ENCODE measurements around the gene SERGEF.

The SERGEF gene

DNA sequence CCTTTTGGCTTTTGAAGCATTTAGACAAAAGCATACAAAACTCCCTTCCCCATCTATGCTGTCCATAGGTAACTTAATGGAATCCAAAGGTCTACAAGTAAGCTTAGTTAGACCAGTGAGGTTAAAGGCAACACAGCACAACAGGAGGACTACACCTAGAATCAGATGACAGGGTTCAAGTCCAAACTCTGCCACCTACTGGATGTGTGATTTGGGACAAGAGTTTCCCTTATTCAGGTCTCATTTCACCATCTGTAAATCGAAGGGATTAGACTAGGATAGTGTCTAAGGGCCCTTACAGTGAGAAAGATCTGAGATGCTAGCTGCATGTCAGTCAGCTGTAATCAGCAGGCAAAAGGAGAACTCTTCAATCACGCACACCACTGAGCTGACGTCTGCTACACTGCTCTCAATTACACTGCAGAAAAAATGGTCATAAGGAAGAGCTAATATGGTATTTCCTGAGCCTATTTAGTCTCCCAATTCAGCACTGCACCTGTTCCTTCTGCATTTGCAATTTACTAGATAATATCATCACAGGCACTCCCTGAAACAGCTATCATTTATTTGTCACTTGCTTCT lies 82.2 kb downstream of the SERGEF start:
- no peak for DNase-seq (ENCODE audit: low read depth, low spot score)
- TF ChIP-seq YY1 (IDR thresholded peaks at IDR 0.05; ENCODE audit: insufficient read depth, insufficient read length) (no peak), ZNF274 (IDR thresholded peaks at IDR 0.05; ENCODE audit: low read depth, low read length) (no peak), SUZ12 (IDR thresholded peaks at IDR 0.05; ENCODE audit: extremely low read depth, insufficient read depth, insufficient read length) (no peak)

DNA sequence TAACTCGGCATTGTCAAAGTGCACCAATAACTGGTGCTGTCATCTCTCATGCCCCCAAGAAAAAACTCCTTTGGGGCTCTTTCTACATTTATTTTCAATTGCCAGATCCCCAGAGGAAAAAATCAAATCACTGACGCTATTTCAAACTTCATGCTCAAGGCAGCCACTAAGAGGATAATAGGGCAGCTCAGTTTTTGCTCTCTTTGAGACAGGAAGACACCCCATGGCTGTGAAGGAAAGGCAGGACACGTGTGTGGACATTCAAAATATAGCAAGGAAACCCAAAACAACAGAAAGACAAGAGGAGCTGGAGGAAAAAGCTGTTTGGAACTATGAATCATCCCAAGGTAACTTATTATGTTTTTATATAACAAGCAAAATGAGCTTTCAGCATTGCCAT lies 83.7 kb downstream of the SERGEF start:
- no peak for TF ChIP-seq ZNF274 (IDR thresholded peaks at IDR 0.05; ENCODE audit: low read depth, low read length)
- no peak for TF ChIP-seq SUZ12 (IDR thresholded peaks at IDR 0.05; ENCODE audit: extremely low read depth, insufficient read depth, insufficient read length)
- TF ChIP-seq YY1 (IDR thresholded peaks at IDR 0.05; ENCODE audit: insufficient read depth, insufficient read length) = no peak
- peaks cover 9% of the 10 kb centered on the region for H3K9me3 ChIP-seq (ENCODE audit: insufficient read depth, low read length)

More for the DNA sequence above, 82.2 kb downstream of the SERGEF start:
- H3K27me3 ChIP-seq (ENCODE audit: insufficient read depth, insufficient read length) = no peaks in the 10 kb centered on the region
- H3K9ac ChIP-seq (ENCODE audit: insufficient read length, low read depth) = no peak overlapping the region
- H3K4me1 ChIP-seq (ENCODE audit: insufficient read depth, insufficient read length) = no peaks in the 10 kb centered on the region
- H3K36me3 ChIP-seq (ENCODE audit: insufficient read depth, insufficient read length, low read length) = no peaks in the 10 kb centered on the region
- H3K9me3 ChIP-seq (ENCODE audit: insufficient read depth, low read length) = peaks cover 9% of the 10 kb centered on the region
- no peak overlapping the region for H3K4me3 ChIP-seq (ENCODE audit: insufficient read length, low read depth)

DNA sequence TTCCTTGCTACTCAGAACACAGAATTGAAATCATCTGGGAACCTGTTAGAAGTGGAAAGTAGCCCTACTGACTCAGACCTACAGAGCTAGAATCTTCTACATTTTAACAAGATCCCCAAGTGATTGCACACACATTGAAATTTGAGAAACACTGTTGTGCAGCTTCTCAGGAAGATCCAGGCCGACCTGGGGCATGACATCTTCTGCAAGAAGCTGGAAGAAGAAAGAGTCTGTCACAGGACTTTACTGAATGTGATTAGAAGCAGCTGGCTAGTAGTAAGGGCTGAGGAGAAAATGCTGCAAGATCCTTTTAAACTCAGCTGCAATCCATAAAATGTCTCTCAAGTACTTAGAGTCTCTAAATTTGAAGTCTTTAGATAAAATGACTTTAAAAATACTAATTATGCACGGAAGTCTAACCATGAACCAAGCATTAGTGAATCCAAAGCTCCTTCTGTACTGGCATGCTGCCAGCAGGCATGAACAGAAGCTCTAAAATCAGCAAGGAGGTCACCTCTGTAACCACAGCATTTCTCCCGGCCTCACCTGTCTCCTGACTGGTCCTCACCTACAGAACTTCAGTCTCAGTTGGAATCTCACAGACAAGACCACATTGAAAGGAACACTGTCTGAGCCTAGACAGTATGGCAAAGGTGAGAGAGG lies 85.0 kb downstream of the SERGEF start:
- no peak for DNase-seq (ENCODE audit: low read depth, low spot score)

More for the DNA sequence above, 83.7 kb downstream of the SERGEF start:
- H3K9ac ChIP-seq (ENCODE audit: insufficient read length, low read depth) = no peak overlapping the region
- DNase-seq (ENCODE audit: low read depth, low spot score) = no peak
- H3K4me3 ChIP-seq (ENCODE audit: insufficient read length, low read depth) = no peak overlapping the region
- H3K36me3 ChIP-seq (ENCODE audit: insufficient read depth, insufficient read length, low read length) = no peaks in the 10 kb centered on the region
- no peaks in the 10 kb centered on the region for H3K27me3 ChIP-seq (ENCODE audit: insufficient read depth, insufficient read length)
- no peaks in the 10 kb centered on the region for H3K4me1 ChIP-seq (ENCODE audit: insufficient read depth, insufficient read length)

DNA sequence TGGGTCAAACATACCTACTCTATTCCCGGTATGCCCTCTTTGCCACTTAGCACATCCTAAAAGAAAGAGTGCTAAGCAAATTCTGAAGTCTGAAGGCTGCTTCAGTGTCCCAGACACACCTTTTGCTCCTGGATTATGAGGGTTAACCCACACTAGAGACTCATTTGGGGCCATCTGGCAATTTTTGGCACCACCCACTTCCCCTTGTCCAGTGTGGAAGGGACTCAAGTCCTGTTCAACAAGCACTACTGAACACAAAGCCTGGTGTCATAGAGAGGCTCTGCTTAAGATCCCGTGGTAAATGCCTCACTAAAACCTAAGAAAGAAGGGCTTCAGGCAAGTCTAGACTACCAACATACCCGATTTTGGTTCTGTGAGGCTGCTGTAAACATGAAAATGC lies 85.8 kb downstream of the SERGEF start:
- no peak for TF ChIP-seq ZNF274 (IDR thresholded peaks at IDR 0.05; ENCODE audit: low read depth, low read length)
- TF ChIP-seq SUZ12 (IDR thresholded peaks at IDR 0.05; ENCODE audit: extremely low read depth, insufficient read depth, insufficient read length) = no peak
- TF ChIP-seq YY1 (IDR thresholded peaks at IDR 0.05; ENCODE audit: insufficient read depth, insufficient read length) = no peak
- H3K4me1 ChIP-seq (ENCODE audit: insufficient read depth, insufficient read length) = peaks cover 3% of the 10 kb centered on the region
- no peak overlapping the region for H3K9ac ChIP-seq (ENCODE audit: insufficient read length, low read depth)
- DNase-seq (ENCODE audit: low read depth, low spot score) = no peak
- no peak overlapping the region for H3K4me3 ChIP-seq (ENCODE audit: insufficient read length, low read depth)
- no peaks in the 10 kb centered on the region for H3K27me3 ChIP-seq (ENCODE audit: insufficient read depth, insufficient read length)
- no peaks in the 10 kb centered on the region for H3K36me3 ChIP-seq (ENCODE audit: insufficient read depth, insufficient read length, low read length)
- H3K9me3 ChIP-seq (ENCODE audit: insufficient read depth, low read length) = no peaks in the 10 kb centered on the region

More for the DNA sequence above, 85.0 kb downstream of the SERGEF start:
- Histone ChIP-seq H3K9me3 (ENCODE audit: insufficient read depth, low read length) (peaks cover 4% of the 10 kb centered on the region), H3K4me3 (ENCODE audit: insufficient read length, low read depth) (no peak overlapping the region), H3K9ac (ENCODE audit: insufficient read length, low read depth) (no peak overlapping the region), H3K27me3 (ENCODE audit: insufficient read depth, insufficient read length) (no peaks in the 10 kb centered on the region), H3K4me1 (ENCODE audit: insufficient read depth, insufficient read length) (peaks cover 3% of the 10 kb centered on the region), H3K36me3 (ENCODE audit: insufficient read depth, insufficient read length, low read length) (no peaks in the 10 kb centered on the region)
- TF ChIP-seq YY1 (IDR thresholded peaks at IDR 0.05; ENCODE audit: insufficient read depth, insufficient read length) (no peak), ZNF274 (IDR thresholded peaks at IDR 0.05; ENCODE audit: low read depth, low read length) (no peak)

DNA sequence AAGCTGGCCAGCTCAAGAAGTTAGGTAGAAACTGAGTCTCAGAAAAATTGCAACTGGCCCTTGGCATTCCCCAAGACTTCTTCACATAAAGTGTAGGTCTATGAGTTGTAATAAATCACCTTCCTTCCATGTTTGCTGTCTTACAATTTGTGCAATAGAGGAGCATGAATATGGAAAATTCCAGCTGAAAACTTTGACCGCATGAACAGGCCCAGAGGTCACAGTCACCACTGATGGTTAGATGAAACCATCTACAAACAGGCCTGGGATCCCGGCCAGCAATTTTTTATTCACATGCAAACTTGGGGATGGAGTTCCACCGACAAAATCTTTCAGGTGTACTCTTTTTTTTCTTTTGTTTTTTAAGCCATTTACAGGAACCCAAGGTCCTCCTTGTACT lies 88.1 kb downstream of the SERGEF start:
- DNase-seq (ENCODE audit: low read depth, low spot score) = no peak
- peaks cover 3% of the 10 kb centered on the region for H3K4me1 ChIP-seq (ENCODE audit: insufficient read depth, insufficient read length)
- H3K36me3 ChIP-seq (ENCODE audit: insufficient read depth, insufficient read length, low read length) = no peaks in the 10 kb centered on the region
- no peak overlapping the region for H3K9ac ChIP-seq (ENCODE audit: insufficient read length, low read depth)
- TF ChIP-seq SUZ12 (IDR thresholded peaks at IDR 0.05; ENCODE audit: extremely low read depth, insufficient read depth, insufficient read length) (no peak), ZNF274 (IDR thresholded peaks at IDR 0.05; ENCODE audit: low read depth, low read length) (no peak), YY1 (IDR thresholded peaks at IDR 0.05; ENCODE audit: insufficient read depth, insufficient read length) (no peak)
- no peaks in the 10 kb centered on the region for H3K9me3 ChIP-seq (ENCODE audit: insufficient read depth, low read length)
- no peak overlapping the region for H3K4me3 ChIP-seq (ENCODE audit: insufficient read length, low read depth)
- no peaks in the 10 kb centered on the region for H3K27me3 ChIP-seq (ENCODE audit: insufficient read depth, insufficient read length)

DNA sequence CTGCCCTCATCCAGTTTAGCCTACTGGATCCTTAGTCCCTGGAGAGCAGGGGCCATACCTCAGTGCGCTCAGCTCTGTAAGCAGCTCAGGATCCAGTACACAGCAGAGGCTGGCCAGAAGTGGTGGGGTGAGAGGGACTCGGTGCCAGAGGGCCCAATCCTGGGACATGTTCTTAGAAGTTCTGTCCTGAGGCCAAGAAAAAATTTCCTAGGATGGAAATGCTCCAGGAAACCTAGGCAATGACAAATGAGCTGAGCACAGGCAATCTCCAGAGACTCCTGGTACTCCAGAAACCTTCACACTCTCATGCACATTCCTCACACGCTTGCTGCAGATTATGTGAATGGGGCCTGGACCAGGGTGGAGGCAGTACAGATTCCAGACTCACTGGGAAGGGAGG lies 89.6 kb downstream of the SERGEF start:
- Histone ChIP-seq H3K9me3 (ENCODE audit: insufficient read depth, low read length) (no peaks in the 10 kb centered on the region), H3K4me3 (ENCODE audit: insufficient read length, low read depth) (no peak overlapping the region), H3K27me3 (ENCODE audit: insufficient read depth, insufficient read length) (no peaks in the 10 kb centered on the region), H3K36me3 (ENCODE audit: insufficient read depth, insufficient read length, low read length) (no peaks in the 10 kb centered on the region), H3K9ac (ENCODE audit: insufficient read length, low read depth) (no peak overlapping the region), H3K4me1 (ENCODE audit: insufficient read depth, insufficient read length) (peaks cover 3% of the 10 kb centered on the region)
- TF ChIP-seq ZNF274 (IDR thresholded peaks at IDR 0.05; ENCODE audit: low read depth, low read length) (no peak), SUZ12 (IDR thresholded peaks at IDR 0.05; ENCODE audit: extremely low read depth, insufficient read depth, insufficient read length) (no peak), YY1 (IDR thresholded peaks at IDR 0.05; ENCODE audit: insufficient read depth, insufficient read length) (no peak)
- DNase-seq (ENCODE audit: low read depth, low spot score) = no peak

DNA sequence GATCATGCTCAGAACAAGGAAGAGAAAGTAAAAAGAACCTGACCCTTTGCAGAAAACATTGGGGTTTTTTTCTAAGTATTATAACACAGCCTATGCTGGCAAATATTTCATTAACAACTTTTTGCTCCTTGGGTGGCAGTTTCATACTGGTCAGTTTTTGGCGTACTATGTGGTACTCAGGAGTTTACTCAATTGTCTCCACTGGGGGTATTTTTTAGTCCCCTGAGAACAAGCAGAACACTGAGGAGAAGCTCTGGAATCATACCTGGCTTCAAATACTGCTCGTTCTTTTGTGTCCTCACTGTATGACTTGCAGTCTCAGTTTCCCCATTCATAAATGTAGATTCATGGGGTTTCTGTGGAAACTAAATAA lies 90.4 kb downstream of the SERGEF start:
- Histone ChIP-seq H3K36me3 (ENCODE audit: insufficient read depth, insufficient read length, low read length) (no peaks in the 10 kb centered on the region), H3K27me3 (ENCODE audit: insufficient read depth, insufficient read length) (no peaks in the 10 kb centered on the region), H3K9ac (ENCODE audit: insufficient read length, low read depth) (no peak overlapping the region), H3K4me3 (ENCODE audit: insufficient read length, low read depth) (no peak overlapping the region), H3K4me1 (ENCODE audit: insufficient read depth, insufficient read length) (peaks cover 3% of the 10 kb centered on the region), H3K9me3 (ENCODE audit: insufficient read depth, low read length) (no peaks in the 10 kb centered on the region)
- TF ChIP-seq YY1 (IDR thresholded peaks at IDR 0.05; ENCODE audit: insufficient read depth, insufficient read length) (no peak), SUZ12 (IDR thresholded peaks at IDR 0.05; ENCODE audit: extremely low read depth, insufficient read depth, insufficient read length) (no peak), ZNF274 (IDR thresholded peaks at IDR 0.05; ENCODE audit: low read depth, low read length) (no peak)
- DNase-seq (ENCODE audit: low read depth, low spot score) = no peak

Data from NT2/D1 (cell line).